ENCODE data around the gene POGLUT3. TPM values are rescaled to one million over a fixed set of nuclear protein-coding genes. Genes with fewer than 3 reads are reported as not detected.
A peak's percentile ranks its signal among the peaks of the same experiment; 100 is the strongest.

POGLUT3 gene
- total RNA-seq, 1 donor from 2014 or later = 30.6 TPM

DNA sequence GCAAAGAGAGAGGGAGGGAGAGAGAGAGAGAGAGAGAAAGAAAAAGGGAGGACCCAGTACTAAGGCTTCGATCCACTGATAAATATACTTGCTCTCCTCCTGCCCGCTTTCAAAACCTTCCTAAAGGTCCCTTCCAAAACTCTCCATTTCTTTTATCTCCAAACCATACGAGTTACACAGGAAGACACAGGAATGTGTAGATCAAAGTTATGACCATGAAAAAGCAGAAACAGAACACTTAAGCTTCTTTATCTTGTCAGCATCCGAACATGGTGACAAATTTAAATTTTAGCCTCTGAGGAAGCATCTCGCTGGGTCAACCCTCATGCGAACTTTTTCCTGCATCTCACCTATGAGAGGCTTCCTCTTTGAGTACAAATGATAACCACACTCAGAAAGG, 29.2 kb upstream of the POGLUT3 start:
- no peak overlapping the region for H3K4me3 Mint-ChIP-seq (ENCODE audit: low read depth)
- TF ChIP-seq, protein P1, sequence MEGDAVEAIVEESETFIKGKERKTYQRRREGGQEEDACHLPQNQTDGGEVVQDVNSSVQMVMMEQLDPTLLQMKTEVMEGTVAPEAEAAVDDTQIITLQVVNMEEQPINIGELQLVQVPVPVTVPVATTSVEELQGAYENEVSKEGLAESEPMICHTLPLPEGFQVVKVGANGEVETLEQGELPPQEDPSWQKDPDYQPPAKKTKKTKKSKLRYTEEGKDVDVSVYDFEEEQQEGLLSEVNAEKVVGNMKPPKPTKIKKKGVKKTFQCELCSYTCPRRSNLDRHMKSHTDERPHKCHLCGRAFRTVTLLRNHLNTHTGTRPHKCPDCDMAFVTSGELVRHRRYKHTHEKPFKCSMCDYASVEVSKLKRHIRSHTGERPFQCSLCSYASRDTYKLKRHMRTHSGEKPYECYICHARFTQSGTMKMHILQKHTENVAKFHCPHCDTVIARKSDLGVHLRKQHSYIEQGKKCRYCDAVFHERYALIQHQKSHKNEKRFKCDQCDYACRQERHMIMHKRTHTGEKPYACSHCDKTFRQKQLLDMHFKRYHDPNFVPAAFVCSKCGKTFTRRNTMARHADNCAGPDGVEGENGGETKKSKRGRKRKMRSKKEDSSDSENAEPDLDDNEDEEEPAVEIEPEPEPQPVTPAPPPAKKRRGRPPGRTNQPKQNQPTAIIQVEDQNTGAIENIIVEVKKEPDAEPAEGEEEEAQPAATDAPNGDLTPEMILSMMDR (IDR thresholded peaks at IDR 0.05; ENCODE audit: unreplicated experiment) = no peak
- no peaks in the 10 kb centered on the region for H3K27me3 Mint-ChIP-seq
- no peaks in the 10 kb centered on the region for H3K9me3 Mint-ChIP-seq (ENCODE audit: low read depth)
- H3K27ac Mint-ChIP-seq = no peak overlapping the region
- peaks cover 27% of the 10 kb centered on the region for H3K36me3 Mint-ChIP-seq (ENCODE audit: insufficient read depth)
- peaks cover 2% of the 10 kb centered on the region for H3K4me1 Mint-ChIP-seq (ENCODE audit: low read depth)
- DNase-seq (ENCODE audit: low spot score, unreplicated experiment) = no peak

DNA sequence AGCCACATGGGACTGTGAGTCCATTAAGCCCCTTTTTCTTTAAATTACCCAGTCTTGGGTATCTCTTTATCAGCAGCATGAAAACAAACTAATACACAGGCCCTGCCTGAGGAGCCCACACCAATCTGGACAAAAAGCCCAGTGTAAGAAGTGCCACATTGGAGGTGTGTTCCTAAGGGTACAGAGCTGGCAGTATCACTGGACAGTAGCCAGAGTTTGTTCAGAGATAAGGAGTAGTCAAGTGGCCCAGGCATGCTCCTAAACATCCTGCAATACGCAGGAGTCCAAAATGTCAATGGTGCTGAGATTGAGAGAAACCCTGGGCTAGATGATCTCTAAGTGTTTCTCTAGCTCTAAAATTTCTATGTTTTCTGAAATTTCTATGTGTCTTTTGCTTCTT, 27.0 kb upstream of the POGLUT3 start:
- H3K9me3 Mint-ChIP-seq (ENCODE audit: low read depth) = no peaks in the 10 kb centered on the region
- peaks cover 2% of the 10 kb centered on the region for H3K4me1 Mint-ChIP-seq (ENCODE audit: low read depth)
- no peaks in the 10 kb centered on the region for H3K27me3 Mint-ChIP-seq
- peaks cover 29% of the 10 kb centered on the region for H3K36me3 Mint-ChIP-seq (ENCODE audit: insufficient read depth)
- no peak for DNase-seq (ENCODE audit: low spot score, unreplicated experiment)
- peak overlapping the region; percentile 56 for H3K27ac Mint-ChIP-seq
- no peak overlapping the region for H3K4me3 Mint-ChIP-seq (ENCODE audit: low read depth)
- TF ChIP-seq, protein P1 (IDR thresholded peaks at IDR 0.05; ENCODE audit: unreplicated experiment) = no peak

DNA sequence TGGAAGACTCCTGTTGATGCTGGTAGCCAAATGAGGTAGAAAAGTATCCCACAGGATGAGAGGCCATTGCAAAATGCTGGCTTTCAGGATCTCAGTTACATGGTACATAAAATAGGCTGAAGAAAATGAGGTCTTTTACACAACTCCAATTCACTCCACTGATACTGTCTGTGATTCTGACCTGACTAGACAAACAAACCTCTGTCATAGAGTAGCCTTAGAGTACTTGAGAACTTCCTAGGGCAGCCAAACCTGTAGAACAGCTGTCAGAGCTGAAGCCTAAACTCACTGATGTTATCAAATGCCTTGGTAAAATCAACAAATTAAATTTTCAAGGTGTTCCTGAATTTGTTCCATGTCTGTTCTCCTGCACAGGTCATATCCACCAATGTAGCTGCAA, 26.2 kb upstream of the POGLUT3 start:
- Mint-ChIP-seq H3K4me1 (ENCODE audit: low read depth) (peaks cover 2% of the 10 kb centered on the region), H3K9me3 (ENCODE audit: low read depth) (no peaks in the 10 kb centered on the region), H3K27ac (no peak overlapping the region), H3K36me3 (ENCODE audit: insufficient read depth) (peaks cover 29% of the 10 kb centered on the region), H3K4me3 (ENCODE audit: low read depth) (no peak overlapping the region), H3K27me3 (no peaks in the 10 kb centered on the region)
- TF ChIP-seq, protein P1 (IDR thresholded peaks at IDR 0.05; ENCODE audit: unreplicated experiment) = no peak
- no peak for DNase-seq (ENCODE audit: low spot score, unreplicated experiment)

DNA sequence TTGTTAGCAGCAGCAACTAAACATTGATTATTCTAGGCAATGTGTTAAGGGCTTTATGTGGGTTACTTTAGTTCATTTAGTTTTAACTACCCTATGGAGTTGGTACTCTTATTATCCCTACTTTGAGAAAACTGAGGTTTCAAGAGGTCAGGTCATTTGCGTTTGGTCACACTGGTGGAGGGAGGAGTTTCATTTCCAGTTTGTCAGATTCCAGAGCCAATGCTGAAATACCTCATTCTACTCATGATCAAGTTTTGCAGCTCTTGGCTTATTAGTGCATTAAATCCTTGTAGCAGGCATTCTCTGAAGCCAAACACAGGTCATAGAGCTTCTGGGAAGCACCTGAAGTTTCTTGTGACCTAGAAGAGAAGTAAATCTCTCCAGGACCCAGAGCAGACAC, 24.1 kb upstream of the POGLUT3 start:
- Mint-ChIP-seq H3K36me3 (ENCODE audit: insufficient read depth) (peaks cover 24% of the 10 kb centered on the region), H3K4me1 (ENCODE audit: low read depth) (peaks cover 2% of the 10 kb centered on the region), H3K27me3 (no peaks in the 10 kb centered on the region), H3K4me3 (ENCODE audit: low read depth) (no peak overlapping the region), H3K27ac (no peak overlapping the region), H3K9me3 (ENCODE audit: low read depth) (no peaks in the 10 kb centered on the region)
- TF ChIP-seq, protein P1 (IDR thresholded peaks at IDR 0.05; ENCODE audit: unreplicated experiment) = no peak
- DNase-seq (ENCODE audit: low spot score, unreplicated experiment) = no peak

DNA sequence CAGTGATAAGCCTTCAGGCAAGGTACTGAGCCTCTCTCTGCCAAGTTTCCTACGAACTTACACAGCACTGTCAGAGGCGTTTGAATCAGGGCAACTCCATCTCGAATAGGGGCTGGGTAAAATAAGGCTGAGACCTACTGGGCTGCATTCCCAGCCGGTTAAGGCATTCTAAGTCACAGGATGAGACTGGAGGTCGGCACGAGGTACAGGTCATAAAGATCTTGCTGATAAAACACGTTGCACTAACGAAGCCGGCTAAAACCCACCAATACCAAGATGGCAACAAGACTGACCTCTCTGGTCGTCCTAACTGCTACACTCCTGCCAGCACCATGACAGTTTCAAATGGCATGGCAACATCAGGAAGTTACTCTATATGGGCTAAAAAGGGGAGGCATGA, 20.4 kb upstream of the POGLUT3 start:
- Mint-ChIP-seq H3K9me3 (ENCODE audit: low read depth) (peaks cover 5% of the 10 kb centered on the region), H3K4me3 (ENCODE audit: low read depth) (no peak overlapping the region), H3K27me3 (no peaks in the 10 kb centered on the region), H3K36me3 (ENCODE audit: insufficient read depth) (peaks cover 33% of the 10 kb centered on the region), H3K27ac (no peak overlapping the region), H3K4me1 (ENCODE audit: low read depth) (no peaks in the 10 kb centered on the region)
- TF ChIP-seq, protein P1 (IDR thresholded peaks at IDR 0.05; ENCODE audit: unreplicated experiment) = no peak
- DNase-seq (ENCODE audit: low spot score, unreplicated experiment) = no peak
